Gastroesophageal sphincter (tissue), 3 donors: ENCODE results near the gene VSTM4.

Source experiments
- CTCF ChIP-seq, 4 experiments: fragments of 200-600 bp in 2 of 4; fragments of 450-650 bp in 2 of 4; sonication (generic) in 1 of 4; IDR thresholded peaks; one replicate each; pipeline ENCODE4 v1.5.1; 2017 to 2019; ENCODE audit warnings: antibody characterized with exemption in 4 of 4, mild to moderate bottlenecking in 2 of 4, moderate library complexity in 2 of 4
- POLR2A ChIP-seq, 2 donors: fragments of 450-650 bp; IDR thresholded peaks; one replicate each; pipeline ENCODE4 v1.6.1; 2017; ENCODE audit warnings: antibody characterized with exemption in 2 of 2, mild to moderate bottlenecking in 2 of 2, moderate library complexity in 1 of 2

- TF ChIP-seq CTCF (IDR thresholded peaks at IDR 0.05) = no peak
- no peak for TF ChIP-seq POLR2A (IDR thresholded peaks at IDR 0.05)
These were observed 23.7 kb downstream of the VSTM4 start for GRCh38 chr10:49091450-49092210.
